Hematopoietic multipotent progenitor cell (in vitro differentiated cells): ENCODE results near the gene PPARA. TPM values are rescaled to one million over a fixed set of nuclear protein-coding genes. Genes with fewer than 3 reads are reported as not detected.

Source experiments
- DNase-seq, 3 donors: peaks; one replicate each; pipeline ENCODE4 v3.0.0-alpha.2; 2011 to 2015; ENCODE audit warnings: low read depth in 2 of 3, low spot score in 2 of 3
- total RNA-seq: library from RNA; depleted of rRNA; stranded (reverse); fragments of >200 nt; gene quantifications from one replicate; pipeline ENCODE4 v1.2.3, GENCODE V29; 2012

Gene PPARA
- total RNA-seq, 1 donor = 12.7 TPM

DNA sequence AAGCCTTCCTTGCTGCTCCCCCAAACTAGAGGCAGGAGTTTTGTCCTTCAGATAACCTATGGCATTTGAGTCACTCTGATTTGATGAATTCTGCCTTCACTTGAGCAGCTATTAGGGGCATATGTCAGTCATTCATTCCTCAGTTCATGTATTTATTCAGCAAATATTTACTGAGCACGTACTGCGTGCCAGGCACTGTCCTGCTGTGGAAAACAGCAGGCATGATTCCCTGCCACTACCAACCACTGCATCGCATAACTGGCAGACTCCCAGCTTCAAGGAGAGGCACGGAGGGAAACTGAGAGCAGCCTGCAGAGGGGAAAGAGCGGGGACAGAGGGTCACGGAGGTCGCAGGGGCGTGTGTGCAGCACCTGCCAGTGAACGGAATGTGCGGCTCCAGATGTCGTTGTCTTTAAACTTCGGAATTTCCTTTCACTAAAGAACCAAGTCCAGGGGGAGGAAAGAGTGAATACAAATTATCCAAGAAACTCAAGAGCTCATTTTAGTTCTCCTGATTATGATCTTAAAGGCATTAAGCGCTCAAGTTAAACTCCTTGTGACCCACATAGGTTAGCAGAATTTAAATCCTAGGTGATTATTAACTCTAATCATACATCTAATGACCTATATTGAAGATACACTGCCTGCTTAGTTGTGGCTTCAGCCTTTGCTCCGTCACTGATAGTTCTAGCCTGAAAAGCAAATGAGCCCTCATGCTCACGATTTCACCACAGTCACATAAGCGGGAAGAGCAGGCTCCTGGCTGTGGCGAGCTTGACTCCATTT lies 12.6 kb downstream of the PPARA start:
- no peak for DNase-seq

GRCh38 chr22:46163557-46163888 lies 13.2 kb downstream of the PPARA start:
- DNase-seq = peak in 1 of 3 donors; percentile 32

GRCh38 chr22:46165977-46166376 lies 15.7 kb downstream of the PPARA start:
- no peak for DNase-seq

DNA sequence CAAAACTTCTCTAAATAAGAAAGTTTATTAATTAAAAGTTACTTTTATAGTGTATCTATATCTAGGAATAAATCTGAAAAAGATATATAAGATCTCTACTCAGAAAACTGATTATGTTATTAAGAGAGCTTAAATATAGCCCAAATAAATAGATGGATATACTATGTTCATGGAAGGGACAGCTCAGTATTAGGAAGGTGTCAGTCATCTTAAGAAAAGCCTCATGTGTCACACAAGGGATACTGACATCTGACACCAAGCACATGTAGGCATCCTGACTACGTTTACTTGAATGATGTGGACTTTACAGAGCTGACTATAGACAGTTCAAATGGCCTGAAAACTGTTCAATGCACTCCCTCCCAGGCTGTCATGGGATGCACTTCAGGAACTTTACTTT lies 19.3 kb downstream of the PPARA start:
- DNase-seq = no peak

DNA sequence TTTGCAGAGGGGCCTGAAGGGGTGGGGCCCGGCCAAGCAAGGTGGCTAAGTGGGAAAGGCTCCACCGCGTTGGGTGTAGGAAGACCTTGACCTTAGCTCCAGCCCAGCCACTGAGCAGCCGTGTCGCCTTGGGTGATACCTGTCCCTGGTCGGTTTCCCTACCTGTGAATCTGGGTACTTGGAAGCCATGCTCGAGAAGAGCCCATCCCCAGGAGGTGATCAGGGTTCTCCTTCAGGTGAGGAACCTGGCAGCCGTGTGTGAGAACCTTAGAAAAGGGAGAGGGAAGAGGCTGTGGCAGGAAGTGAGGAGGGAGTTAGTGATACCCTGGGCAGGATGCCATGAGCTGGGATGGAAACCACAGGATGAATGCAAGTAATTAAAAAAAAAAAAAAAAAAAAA lies 21.6 kb downstream of the PPARA start:
- no peak for DNase-seq

DNA sequence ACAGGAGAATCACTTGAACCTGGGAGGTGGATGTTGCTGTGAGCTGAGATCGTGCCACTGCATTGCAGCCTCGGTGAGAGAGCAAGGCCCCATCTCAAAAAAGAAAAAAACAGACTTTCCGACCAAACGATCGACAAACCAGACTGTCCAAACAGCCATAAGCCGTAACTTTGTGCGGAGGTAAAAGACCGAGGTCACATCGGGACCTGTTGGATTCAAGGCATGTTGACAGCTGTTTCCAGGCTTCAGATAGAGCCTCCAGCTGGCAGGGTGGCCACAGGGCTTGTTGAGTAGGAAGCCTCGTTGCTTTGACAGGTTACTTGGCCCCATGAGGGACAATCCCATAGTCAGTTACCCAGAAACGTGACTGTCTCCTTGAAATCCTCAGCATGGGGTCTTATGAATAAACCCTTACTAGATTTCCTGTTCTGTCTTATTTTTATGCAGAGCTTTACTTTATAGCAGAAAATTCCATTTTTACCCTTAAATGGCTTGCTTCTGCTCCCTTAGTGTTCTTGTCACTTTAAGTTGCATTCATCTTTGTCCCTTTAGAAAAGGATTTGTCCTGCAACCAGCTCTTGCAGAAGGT lies 22.3 kb downstream of the PPARA start:
- DNase-seq = no peak

- no peak for DNase-seq
Observed at GRCh38 chr22:46173152-46173551, 22.8 kb downstream of the PPARA start.

DNA sequence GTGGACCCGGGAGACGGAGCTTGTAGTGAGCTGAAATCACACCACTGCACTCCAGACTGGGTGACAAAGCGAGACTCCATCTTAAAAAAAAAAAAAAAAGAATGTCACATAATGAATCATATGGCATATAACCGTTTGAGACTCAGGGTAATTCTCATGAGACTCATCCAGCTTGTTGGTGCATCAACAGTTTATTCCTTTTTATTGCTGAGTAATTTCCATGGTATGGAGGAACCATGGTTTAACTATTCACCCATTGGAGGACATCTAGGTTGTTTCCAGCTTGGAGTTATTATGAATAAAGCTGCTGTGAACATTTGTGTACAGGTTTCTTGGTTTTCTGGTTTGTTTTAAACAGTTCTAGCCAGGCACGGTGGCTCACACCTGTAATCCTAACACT lies 25.3 kb downstream of the PPARA start:
- DNase-seq = no peak

DNA sequence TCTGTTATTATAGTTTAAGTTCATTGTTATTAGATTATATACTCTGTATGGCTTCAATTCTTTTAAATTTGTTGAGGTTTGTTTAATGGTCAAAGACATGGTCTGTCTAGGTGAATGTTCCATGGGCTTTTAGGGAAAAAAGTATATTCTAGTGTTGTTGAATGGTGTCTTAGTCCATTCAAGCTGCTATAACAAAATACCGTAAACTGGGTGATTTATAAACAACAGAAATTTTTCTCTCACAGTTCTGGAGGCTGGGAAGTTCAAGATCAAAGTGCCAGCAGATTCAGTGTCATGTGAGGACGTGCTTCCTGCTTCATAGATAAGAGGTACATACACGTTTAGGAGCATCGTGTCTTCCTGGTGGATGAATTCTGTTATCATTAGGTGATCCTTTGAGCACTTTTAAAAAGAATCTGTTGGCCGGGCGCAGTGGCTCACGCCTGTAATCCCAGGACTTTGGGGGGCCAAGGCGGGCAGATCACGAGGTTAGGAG lies 26.2 kb downstream of the PPARA start:
- no peak for DNase-seq

DNA sequence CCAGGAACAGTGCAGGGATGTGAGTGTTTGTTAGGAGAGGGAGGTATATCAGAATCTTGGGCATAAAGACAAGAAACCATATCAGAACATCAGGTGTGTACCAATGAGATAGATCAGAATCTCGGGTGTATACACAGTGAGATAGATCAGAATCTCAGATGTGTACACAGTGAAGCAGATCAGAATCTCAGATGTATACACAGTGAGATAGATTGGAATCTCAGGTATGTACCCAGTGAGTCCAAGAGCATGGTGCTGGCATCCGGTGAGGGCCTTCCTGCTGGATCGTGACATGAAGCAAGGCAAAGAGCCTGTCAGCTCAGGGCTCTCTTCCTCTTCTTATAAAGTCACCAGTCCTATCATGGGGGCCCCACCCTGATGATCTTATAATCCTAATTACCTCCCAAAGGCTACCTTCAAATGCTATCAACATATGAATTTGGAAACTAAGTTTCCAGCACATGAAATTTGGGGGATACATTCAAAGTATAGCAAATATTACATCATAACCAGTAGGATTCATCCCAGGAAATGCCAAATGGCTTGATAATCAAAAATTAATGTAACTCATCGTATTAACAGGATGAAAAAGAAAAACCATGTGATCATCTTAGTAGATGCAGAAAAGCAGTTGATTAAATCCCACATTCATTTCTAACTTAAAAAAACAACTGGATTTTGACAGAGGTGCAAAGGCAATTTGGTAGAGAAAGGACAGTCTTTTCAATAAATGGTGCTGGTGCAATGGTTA lies 28.6 kb downstream of the PPARA start:
- DNase-seq = no peak

- no peak for DNase-seq
Observed at GRCh38 chr22:46179748-46180147, 29.4 kb downstream of the PPARA start.

DNA sequence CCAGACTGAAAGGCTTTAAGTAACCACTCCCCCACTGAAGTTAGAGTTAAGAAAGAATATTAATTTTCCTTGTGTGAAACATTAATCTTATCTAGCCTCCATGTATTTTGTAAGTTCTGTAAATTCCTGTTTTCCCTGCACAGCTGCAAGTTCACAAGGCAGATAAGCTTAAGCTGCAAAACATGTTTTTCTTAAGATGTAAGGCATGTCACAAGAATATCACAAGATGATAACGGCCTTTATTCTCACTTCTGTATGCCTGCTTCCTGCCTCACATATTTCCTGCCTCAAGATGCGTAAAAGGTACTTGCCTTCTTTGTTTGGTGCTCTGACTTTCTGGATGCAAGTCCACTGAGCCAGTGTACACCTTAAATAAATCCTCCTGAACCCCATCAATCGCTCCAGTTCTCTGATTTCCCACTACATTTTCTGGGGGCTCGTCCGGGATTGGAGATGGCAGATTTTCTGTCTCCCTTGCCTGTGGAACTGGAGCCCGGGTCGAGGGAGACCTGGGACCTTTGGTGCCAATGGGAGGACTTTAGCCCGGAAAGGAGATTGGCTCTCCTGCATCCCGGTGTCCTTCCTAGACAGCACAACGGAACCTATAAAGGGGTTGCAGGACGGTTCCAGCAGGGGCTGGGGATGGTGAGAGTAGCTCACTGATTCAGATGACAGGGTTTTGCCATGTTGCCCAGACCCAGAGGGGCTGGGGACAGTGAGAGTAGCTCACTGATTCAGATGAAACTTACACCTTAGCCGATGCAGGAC lies 30.2 kb downstream of the PPARA start:
- peak in 1 of 3 donors; percentile 26 for DNase-seq

GRCh38 chr22:46183733-46184132 lies 33.4 kb downstream of the PPARA start:
- no peak for DNase-seq

GRCh38 chr22:46185283-46185682 lies 35.0 kb downstream of the PPARA start:
- peak in 1 of 3 donors; percentile 26 for DNase-seq

- no peak for DNase-seq
Observed at GRCh38 chr22:46187862-46188261, 37.5 kb downstream of the PPARA start.

- no peak for DNase-seq
Observed at GRCh38 chr22:46192210-46192993, 42.1 kb downstream of the PPARA start.

GRCh38 chr22:46193898-46194310 lies 43.6 kb downstream of the PPARA start:
- no peak for DNase-seq

DNA sequence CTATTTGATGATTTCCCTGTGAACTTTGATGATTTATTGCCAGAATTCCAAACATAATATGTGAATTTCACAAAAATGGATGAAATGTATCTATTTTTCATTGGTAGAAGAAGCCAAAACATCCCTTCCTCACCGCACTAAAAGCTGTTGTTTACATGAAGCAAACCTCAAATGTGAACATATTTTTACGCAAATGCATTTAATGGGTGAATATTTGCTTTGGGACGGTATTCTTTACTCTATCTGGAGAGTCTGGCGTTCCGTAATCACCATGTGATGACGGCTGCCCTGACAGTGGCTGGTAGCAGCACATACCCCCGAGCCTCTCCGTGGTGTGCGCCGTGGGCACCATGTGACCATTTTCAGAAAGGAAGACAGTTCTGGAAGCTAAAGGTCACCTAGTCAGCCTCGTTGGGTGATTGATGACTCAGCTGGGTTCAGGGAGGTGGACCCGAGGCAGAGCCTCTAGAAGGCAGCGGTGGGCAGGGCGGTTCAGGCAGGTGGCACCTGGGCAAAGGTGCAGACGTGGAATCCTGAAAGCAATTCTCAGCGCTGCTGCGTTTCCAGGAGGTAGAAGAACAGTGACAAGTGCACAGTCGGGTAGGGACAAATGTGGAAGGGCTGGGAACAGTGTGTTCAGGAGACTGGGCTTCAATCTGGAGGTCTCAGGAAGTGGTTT lies 45.3 kb downstream of the PPARA start:
- DNase-seq = no peak

DNA sequence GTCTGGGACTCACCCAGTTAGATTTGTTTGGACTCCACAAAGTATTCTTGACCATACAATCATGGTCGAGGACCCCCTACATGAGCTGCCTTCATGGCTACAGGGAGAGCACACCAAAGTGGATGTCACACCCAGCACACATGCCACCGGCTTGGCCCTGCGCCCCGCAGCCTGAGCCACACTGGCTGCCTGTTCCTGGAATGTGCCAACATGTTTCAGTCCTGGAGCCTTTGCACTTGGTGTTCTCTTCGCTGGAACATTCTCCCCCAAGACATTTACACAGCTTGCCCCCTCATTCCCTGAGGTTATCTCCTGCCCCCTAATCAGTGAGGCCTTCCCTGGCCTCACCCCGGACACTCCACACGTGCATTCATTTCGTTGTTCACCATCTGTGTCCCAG lies 46.0 kb downstream of the PPARA start:
- no peak for DNase-seq

DNA sequence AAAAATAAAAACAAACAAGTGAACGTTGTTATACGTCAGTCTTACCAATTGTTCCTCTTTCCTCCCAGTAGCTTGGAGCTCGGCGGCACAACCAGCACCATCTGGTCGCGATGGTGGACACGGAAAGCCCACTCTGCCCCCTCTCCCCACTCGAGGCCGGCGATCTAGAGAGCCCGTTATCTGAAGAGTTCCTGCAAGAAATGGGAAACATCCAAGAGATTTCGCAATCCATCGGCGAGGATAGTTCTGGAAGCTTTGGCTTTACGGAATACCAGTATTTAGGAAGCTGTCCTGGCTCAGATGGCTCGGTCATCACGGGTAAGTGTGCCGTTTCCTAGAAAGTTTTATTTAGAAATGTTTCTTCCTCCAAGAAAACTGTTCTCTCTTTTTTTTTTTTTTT lies 47.9 kb downstream of the PPARA start:
- no peak for DNase-seq
